22Rv1 (cell line): ENCODE results near the gene ANKRD39.

Source experiments
- CTCF ChIP-seq: fragments of 450-650 bp; IDR thresholded peaks from 2 replicates; pipeline ENCODE4 v1.5.1; 2017; ENCODE audit warnings: mild to moderate bottlenecking
- ZFX ChIP-seq: fragments of 450-650 bp; IDR thresholded peaks from 2 replicates; pipeline ENCODE4 v1.6.1; 2017; ENCODE audit warnings: antibody characterized with exemption, borderline replicate concordance

- TF ChIP-seq CTCF = no peak
- TF ChIP-seq ZFX = no peak
Observed at GRCh38 chr2:96897491-96898134, 39.8 kb upstream of the ANKRD39 start.
